ENCODE measurements around the gene CPED1. TPM values are rescaled to one million over a fixed set of nuclear protein-coding genes. Genes with fewer than 3 reads are reported as not detected.

Gene CPED1
- total RNA-seq, 1 donor from 2014 or later, result 4.3 TPM

DNA sequence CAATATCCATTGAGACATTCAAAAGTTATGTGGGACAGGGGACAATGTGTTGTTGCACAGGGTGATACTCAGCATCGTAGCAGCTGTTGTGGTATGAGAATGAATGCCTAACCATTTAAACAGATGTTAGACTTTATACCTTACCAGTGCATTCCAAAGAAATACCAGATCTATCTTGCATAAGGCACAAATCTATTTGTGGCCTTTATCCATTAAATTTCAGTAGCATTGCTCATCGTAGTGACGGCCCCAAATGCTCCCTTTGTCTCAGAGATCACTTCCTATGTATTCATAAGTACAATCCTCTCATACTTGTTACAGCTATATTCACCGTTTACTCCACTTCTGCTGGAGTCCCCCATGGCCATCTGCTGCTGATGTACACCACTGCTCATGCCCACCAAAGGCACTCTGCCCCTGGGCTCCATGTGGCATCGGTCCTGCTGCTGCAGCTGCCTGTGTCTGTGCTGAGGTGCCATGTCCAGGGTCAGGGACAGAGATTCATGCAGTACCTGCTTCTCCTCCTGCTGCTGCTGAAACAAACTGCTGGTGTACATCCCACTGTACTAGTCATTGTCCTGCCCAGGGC is 96.3 kb downstream of the CPED1 start:
- Mint-ChIP-seq H3K4me3 (no peak overlapping the region), H3K9me3 (no peaks in the 10 kb centered on the region), H3K27ac (ENCODE audit: unreplicated experiment) (no peak overlapping the region), H3K36me3 (ENCODE audit: low read depth) (no peaks in the 10 kb centered on the region), H3K27me3 (ENCODE audit: low read depth) (no peaks in the 10 kb centered on the region), H3K4me1 (peaks cover 6% of the 10 kb centered on the region)
- TF ChIP-seq, protein P1, sequence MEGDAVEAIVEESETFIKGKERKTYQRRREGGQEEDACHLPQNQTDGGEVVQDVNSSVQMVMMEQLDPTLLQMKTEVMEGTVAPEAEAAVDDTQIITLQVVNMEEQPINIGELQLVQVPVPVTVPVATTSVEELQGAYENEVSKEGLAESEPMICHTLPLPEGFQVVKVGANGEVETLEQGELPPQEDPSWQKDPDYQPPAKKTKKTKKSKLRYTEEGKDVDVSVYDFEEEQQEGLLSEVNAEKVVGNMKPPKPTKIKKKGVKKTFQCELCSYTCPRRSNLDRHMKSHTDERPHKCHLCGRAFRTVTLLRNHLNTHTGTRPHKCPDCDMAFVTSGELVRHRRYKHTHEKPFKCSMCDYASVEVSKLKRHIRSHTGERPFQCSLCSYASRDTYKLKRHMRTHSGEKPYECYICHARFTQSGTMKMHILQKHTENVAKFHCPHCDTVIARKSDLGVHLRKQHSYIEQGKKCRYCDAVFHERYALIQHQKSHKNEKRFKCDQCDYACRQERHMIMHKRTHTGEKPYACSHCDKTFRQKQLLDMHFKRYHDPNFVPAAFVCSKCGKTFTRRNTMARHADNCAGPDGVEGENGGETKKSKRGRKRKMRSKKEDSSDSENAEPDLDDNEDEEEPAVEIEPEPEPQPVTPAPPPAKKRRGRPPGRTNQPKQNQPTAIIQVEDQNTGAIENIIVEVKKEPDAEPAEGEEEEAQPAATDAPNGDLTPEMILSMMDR (conservative IDR thresholded peaks at IDR 0.05), result no peak
- no peak for DNase-seq (ENCODE audit: low read depth, low spot score)

DNA sequence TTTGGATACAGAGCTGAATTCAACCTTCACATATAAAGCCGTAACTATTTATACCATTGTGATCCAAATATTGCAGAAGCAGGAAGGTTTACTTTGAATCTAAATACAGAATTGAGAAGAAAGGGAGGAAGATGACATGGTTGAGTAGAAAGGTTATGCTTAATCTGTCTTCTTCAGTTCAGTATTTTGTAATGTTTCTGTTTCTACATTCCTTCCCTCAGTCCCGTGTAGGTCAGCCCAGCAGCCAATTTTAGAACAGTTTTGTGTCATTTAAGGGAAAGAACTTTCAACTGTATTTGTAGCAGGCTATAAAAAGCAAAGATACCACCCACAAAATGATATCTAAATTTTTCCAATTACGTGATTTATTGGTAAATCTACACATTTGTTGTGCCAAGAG is 97.4 kb downstream of the CPED1 start:
- DNase-seq (ENCODE audit: low read depth, low spot score), result no peak
- no peak overlapping the region for H3K27ac Mint-ChIP-seq (ENCODE audit: unreplicated experiment)
- H3K36me3 Mint-ChIP-seq (ENCODE audit: low read depth), result no peaks in the 10 kb centered on the region
- H3K9me3 Mint-ChIP-seq, result no peaks in the 10 kb centered on the region
- TF ChIP-seq, protein P1 (conservative IDR thresholded peaks at IDR 0.05), result no peak
- no peak overlapping the region for H3K4me3 Mint-ChIP-seq
- peaks cover 6% of the 10 kb centered on the region for H3K4me1 Mint-ChIP-seq
- H3K27me3 Mint-ChIP-seq (ENCODE audit: low read depth), result no peaks in the 10 kb centered on the region

DNA sequence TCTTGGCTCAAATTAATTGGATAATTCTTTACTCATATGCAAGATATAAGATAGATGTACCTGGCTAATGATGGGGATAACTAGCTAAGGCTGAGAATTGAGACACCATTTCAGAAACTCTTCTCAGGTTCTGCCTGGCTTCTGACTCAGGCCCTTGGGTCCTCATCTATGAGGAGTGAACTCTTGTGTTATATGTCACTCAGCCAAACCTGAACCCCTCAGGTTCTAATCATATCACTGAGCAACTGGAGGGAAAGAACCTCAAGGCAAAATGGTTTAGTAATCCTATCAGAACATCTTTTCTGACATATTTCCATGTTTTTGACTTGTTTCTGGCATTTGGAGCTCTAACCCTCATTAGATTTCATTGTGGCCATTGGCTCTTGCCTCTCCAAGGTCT is 100.4 kb downstream of the CPED1 start:
- Mint-ChIP-seq H3K4me3 (no peak overlapping the region), H3K4me1 (no peaks in the 10 kb centered on the region), H3K27me3 (ENCODE audit: low read depth) (no peaks in the 10 kb centered on the region), H3K9me3 (no peaks in the 10 kb centered on the region), H3K27ac (ENCODE audit: unreplicated experiment) (no peak overlapping the region), H3K36me3 (ENCODE audit: low read depth) (no peaks in the 10 kb centered on the region)
- no peak for DNase-seq (ENCODE audit: low read depth, low spot score)
- TF ChIP-seq, protein P1 (conservative IDR thresholded peaks at IDR 0.05), result no peak

DNA sequence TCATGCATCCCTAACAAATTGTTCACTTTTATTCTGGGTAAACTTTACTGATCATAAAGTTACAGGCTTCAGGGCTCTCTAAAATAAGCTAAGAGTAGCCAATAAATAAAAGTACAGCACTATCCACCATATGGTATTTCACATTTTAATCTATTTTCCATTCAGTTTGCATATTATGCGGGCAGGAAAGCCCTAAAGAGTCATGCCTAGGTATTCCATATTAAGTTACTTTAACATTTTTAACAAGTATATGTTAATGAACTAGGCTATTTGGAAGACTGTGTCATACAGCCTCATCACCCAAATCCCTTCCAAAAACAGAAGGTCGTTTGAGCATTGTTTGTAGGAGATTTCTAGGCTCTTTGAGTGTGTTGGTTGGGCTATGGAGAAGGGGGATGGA is 106.3 kb downstream of the CPED1 start:
- Mint-ChIP-seq H3K4me3 (no peak overlapping the region), H3K27me3 (ENCODE audit: low read depth) (no peaks in the 10 kb centered on the region), H3K9me3 (no peaks in the 10 kb centered on the region), H3K27ac (ENCODE audit: unreplicated experiment) (no peak overlapping the region), H3K36me3 (ENCODE audit: low read depth) (no peaks in the 10 kb centered on the region), H3K4me1 (peaks cover 9% of the 10 kb centered on the region)
- no peak for DNase-seq (ENCODE audit: low read depth, low spot score)
- TF ChIP-seq, protein P1 (conservative IDR thresholded peaks at IDR 0.05), result no peak

DNA sequence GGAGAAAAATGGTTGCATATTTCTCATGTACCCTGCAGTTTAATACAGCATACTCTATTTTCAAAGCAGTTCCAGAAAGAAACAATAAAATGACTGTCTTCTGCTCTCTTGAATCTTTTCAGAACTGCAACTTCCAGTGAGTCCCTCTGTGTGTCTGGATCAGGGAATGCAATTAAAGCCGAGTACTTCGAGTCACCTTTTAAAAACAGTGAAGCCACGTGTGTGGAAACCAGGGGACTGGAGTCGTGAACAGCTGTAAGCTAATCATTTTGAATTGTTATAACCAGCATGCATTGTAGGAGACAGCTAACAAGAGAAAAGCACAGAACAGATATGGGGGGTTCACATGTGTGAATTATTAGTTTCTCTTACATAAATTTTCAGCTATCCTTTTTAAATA is 109.1 kb downstream of the CPED1 start:
- Mint-ChIP-seq H3K27ac (ENCODE audit: unreplicated experiment) (no peak overlapping the region), H3K9me3 (peaks cover 4% of the 10 kb centered on the region), H3K36me3 (ENCODE audit: low read depth) (no peaks in the 10 kb centered on the region), H3K27me3 (ENCODE audit: low read depth) (no peaks in the 10 kb centered on the region), H3K4me3 (no peak overlapping the region), H3K4me1 (peaks cover 10% of the 10 kb centered on the region)
- DNase-seq (ENCODE audit: low read depth, low spot score), result no peak
- TF ChIP-seq, protein P1 (conservative IDR thresholded peaks at IDR 0.05), result no peak
